H9 (cell line): ENCODE data around the gene SLC25A43. TPM values are rescaled to one million over a fixed set of nuclear protein-coding genes. Genes with fewer than 3 reads are reported as not detected.

Experiments
- DNase-seq: peaks from one replicate; pipeline ENCODE4 v3.0.0-alpha.2; 2017
- H2AFZ ChIP-seq: one replicate; pipeline ENCODE4 v1.6.1; 2013; ENCODE audit warnings: mild to moderate bottlenecking, low read length, control low read depth, moderate library complexity
- H2AK5ac ChIP-seq: 2 replicates; pipeline ENCODE4 v1.6.1; 2013; ENCODE audit warnings: low read length, control low read depth, mixed read lengths; ENCODE audit not compliant: insufficient read length
- H2BK120ac ChIP-seq: one replicate; pipeline ENCODE4 v1.6.1; 2013; ENCODE audit warnings: low read depth, mild to moderate bottlenecking, low read length, control low read depth, inconsistent platforms; ENCODE audit not compliant: poor library complexity, severe bottlenecking
- H2BK12ac ChIP-seq: 2 replicates; pipeline ENCODE4 v1.6.1; 2013; ENCODE audit warnings: low read length, control low read depth, mixed read lengths, low read depth; ENCODE audit not compliant: insufficient read length
- H2BK15ac ChIP-seq: 2 replicates; pipeline ENCODE4 v1.6.1; 2013; ENCODE audit warnings: low read depth, low read length, control low read depth
- H2BK20ac ChIP-seq: one replicate; pipeline ENCODE4 v1.6.1; 2013; ENCODE audit warnings: low read depth, mild to moderate bottlenecking, low read length, control low read depth, inconsistent platforms; ENCODE audit not compliant: poor library complexity, severe bottlenecking
- H2BK5ac ChIP-seq: 2 replicates; pipeline ENCODE4 v1.6.1; 2013; ENCODE audit warnings: low read length, control low read depth, mixed read lengths; ENCODE audit not compliant: insufficient read length
- H3K14ac ChIP-seq: 2 replicates; pipeline ENCODE4 v1.6.1; 2013; ENCODE audit warnings: low read length, control low read depth; ENCODE audit not compliant: insufficient read depth
- H3K18ac ChIP-seq: 2 replicates; pipeline ENCODE4 v1.6.1; 2013; ENCODE audit warnings: low read depth, mild to moderate bottlenecking, mixed read lengths, low read length, control low read depth; ENCODE audit not compliant: insufficient read length
- H3K23ac ChIP-seq: 2 replicates; pipeline ENCODE4 v1.6.1; 2013; ENCODE audit warnings: low read length, control low read depth, mixed read lengths, low read depth; ENCODE audit not compliant: insufficient read length
- H3K23me2 ChIP-seq: 2 replicates; pipeline ENCODE4 v1.6.1; 2013; ENCODE audit warnings: low read depth, mild to moderate bottlenecking, mixed read lengths, low read length, control low read depth; ENCODE audit not compliant: insufficient read length, poor library complexity, severe bottlenecking
- H3K27ac ChIP-seq: 2 replicates; pipeline ENCODE4 v1.5.1; 2013; ENCODE audit warnings: low read length, control low read depth, mixed read lengths, low read depth; ENCODE audit not compliant: insufficient read length
- H3K27me3 ChIP-seq: 2 replicates; pipeline ENCODE4 v1.6.1; 2013; ENCODE audit warnings: low read length, control low read depth, inconsistent platforms; ENCODE audit not compliant: insufficient read depth
- H3K4ac ChIP-seq: 2 replicates; pipeline ENCODE4 v1.6.1; 2013; ENCODE audit warnings: low read depth, mild to moderate bottlenecking, control low read depth, inconsistent platforms, low read length, moderate library complexity
- H3K4me1 ChIP-seq: 2 replicates; pipeline ENCODE4 v1.6.1; 2013; ENCODE audit warnings: low read length, control low read depth, inconsistent platforms; ENCODE audit not compliant: insufficient read depth
- H3K4me2 ChIP-seq: 2 replicates; pipeline ENCODE4 v1.6.1; 2013; ENCODE audit warnings: low read length, control low read depth, mixed read lengths; ENCODE audit not compliant: insufficient read length, insufficient read depth
- H3K56ac ChIP-seq: 2 replicates; pipeline ENCODE4 v1.6.1; 2013; ENCODE audit warnings: low read depth, mild to moderate bottlenecking, mixed read lengths, low read length, control low read depth; ENCODE audit not compliant: insufficient read length
- H3K79me1 ChIP-seq: 2 replicates; pipeline ENCODE4 v1.6.1; 2013; ENCODE audit warnings: low read depth, mild to moderate bottlenecking, moderate library complexity, low read length, control low read depth, inconsistent platforms; ENCODE audit not compliant: insufficient read depth, poor library complexity, severe bottlenecking
- H3K79me2 ChIP-seq: 2 replicates; pipeline ENCODE4 v1.6.1; 2013; ENCODE audit warnings: low read length, control low read depth, inconsistent platforms; ENCODE audit not compliant: insufficient read depth
- H3K9ac ChIP-seq: 2 replicates; pipeline ENCODE4 v1.6.1; 2013; ENCODE audit warnings: low read length, control low read depth, mixed read lengths; ENCODE audit not compliant: insufficient read length; ENCODE audit errors: extremely low read depth
- H3K9me3 ChIP-seq: one replicate; pipeline ENCODE4 v1.6.1; 2013; ENCODE audit warnings: low read depth, low read length, inconsistent platforms; ENCODE audit not compliant: control insufficient read depth
- H3T11ph ChIP-seq: one replicate; pipeline ENCODE4 v1.6.1; 2013; ENCODE audit warnings: mild to moderate bottlenecking, low read length, control low read depth, inconsistent platforms
- H4K20me1 ChIP-seq: one replicate; pipeline ENCODE4 v1.6.1; 2013; ENCODE audit not compliant: control insufficient read depth, insufficient read length, insufficient read depth
- H4K5ac ChIP-seq: 2 replicates; pipeline ENCODE4 v1.6.1; 2013; ENCODE audit warnings: low read depth, mild to moderate bottlenecking, mixed read lengths, low read length, control low read depth; ENCODE audit not compliant: insufficient read length
- H4K8ac ChIP-seq: replicated peaks from 2 replicates; pipeline ENCODE4 v1.6.1; 2013; ENCODE audit warnings: low read length, control low read depth, mixed read lengths, low read depth; ENCODE audit not compliant: insufficient read length
- H4K91ac ChIP-seq: 2 replicates; pipeline ENCODE4 v1.6.1; 2013; ENCODE audit warnings: low read depth, mild to moderate bottlenecking, moderate library complexity, mixed read lengths, low read length, control low read depth; ENCODE audit not compliant: insufficient read length
- H3K27ac Mint-ChIP-seq, 3 experiments: 2 replicates in 2 of 3; 3 replicates in 1 of 3; pipeline ENCODE4 v1.8.0; 2020 to 2021; ENCODE audit warnings: mixed read lengths in 3 of 3, mild to moderate bottlenecking in 1 of 3, moderate library complexity in 1 of 3
- H3K27me3 Mint-ChIP-seq: 2 replicates; pipeline ENCODE4 v1.8.0; 2021; ENCODE audit warnings: low read depth, mild to moderate bottlenecking, moderate library complexity, mixed read lengths
- H3K36me3 Mint-ChIP-seq, 3 experiments: 2 replicates in 2 of 3; 3 replicates in 1 of 3; pipeline ENCODE4 v1.8.0; 2020 to 2021; ENCODE audit warnings: low read depth in 3 of 3, mixed read lengths in 3 of 3; ENCODE audit not compliant: insufficient read depth in 1 of 3
- H3K4me1 Mint-ChIP-seq, 2 experiments: 2 replicates each; pipeline ENCODE4 v1.8.0; 2020; ENCODE audit warnings: mixed read lengths in 2 of 2
- H3K4me3 Mint-ChIP-seq, 2 experiments: 2 replicates in 1 of 2; 3 replicates in 1 of 2; pipeline ENCODE4 v1.8.0; 2020 to 2021; ENCODE audit warnings: mild to moderate bottlenecking in 2 of 2, mixed read lengths in 2 of 2, moderate library complexity in 1 of 2
- H3K9me3 Mint-ChIP-seq, 2 experiments: 2 replicates in 1 of 2; 3 replicates in 1 of 2; pipeline ENCODE4 v1.8.0; 2020; ENCODE audit warnings: mild to moderate bottlenecking in 2 of 2, mixed read lengths in 2 of 2, moderate library complexity in 1 of 2
- CTCF ChIP-seq: fragments of 200-600 bp; sonication (generic); conservative IDR thresholded peaks from 3 replicates; pipeline ENCODE4 v1.8.0; 2021; ENCODE audit warnings: antibody characterized with exemption, mild to moderate bottlenecking
- WGBS: extraction: QIAGEN DNeasy Blood & Tissue Kit; methylation state at CpG from one replicate; pipeline ENCODE4 v1.1.7; 2013; ENCODE audit warnings: missing lambda C conversion rate, low lambda C conversion rate, mixed read lengths; ENCODE audit not compliant: insufficient read length; ENCODE audit errors: extremely low coverage; 5-methylcytosine and 5-hydroxymethylcytosine counted together
- total RNA-seq: library from RNA; stranded (reverse); gene quantifications from 2 replicates; pipeline ENCODE4 v1.2.1, GENCODE V29; 2021

SLC25A43 gene
- total RNA-seq, 1 experiment from 2014 or later, result 3.7 TPM

- Mint-ChIP-seq H3K9me3 (peaks cover 58 to 64% of the 10 kb centered on the region in 2 experiments), H3K27me3 (no peaks in the 10 kb centered on the region; the same call in 1 of the 2 replicates), H3K4me3 (no peak overlapping the region; a peak in 1 of 5 replicates), H3K36me3 (peaks cover 11 to 21% (median 20%) of the 10 kb centered on the region in 3 experiments), H3K4me1 (peaks cover 0 to 3% of the 10 kb centered on the region in 2 experiments; a peak in 1 of 4 replicates), H3K27ac (no peak overlapping the region)
- Histone ChIP-seq H2AFZ (no peak overlapping the region), H3K4ac (no peak overlapping the region), H3K4me2 (no peak overlapping the region), H3K79me1 (peaks cover 3% of the 10 kb centered on the region), H3K23me2 (no peaks in the 10 kb centered on the region), H2BK120ac (no peak overlapping the region), H3K79me2 (no peaks in the 10 kb centered on the region), H2BK12ac (no peak overlapping the region), H3K27me3 (no peaks in the 10 kb centered on the region), H4K8ac (no peak overlapping the region), H3K4me1 (no peaks in the 10 kb centered on the region; the same call in 1 of the 2 replicates), H4K91ac (no peak overlapping the region), H3K27ac (no peak overlapping the region), H3K14ac (no peak overlapping the region), H3K56ac (no peak overlapping the region), H3K23ac (no peak overlapping the region), H3T11ph (no peak overlapping the region), H3K18ac (no peak overlapping the region), H2BK20ac (no peak overlapping the region), H2BK15ac (no peak overlapping the region), H3K9ac (no peak overlapping the region), H4K20me1 (no peaks in the 10 kb centered on the region), H2AK5ac (no peak overlapping the region), H3K9me3 (peaks cover 24% of the 10 kb centered on the region), H4K5ac (no peak overlapping the region), H2BK5ac (no peak overlapping the region)
- no peak for DNase-seq
- WGBS, result no CpG with 5 or more reads among the region's 9 CpGs
- TF ChIP-seq CTCF, result no peak
These were observed 8.5 kb downstream of the SLC25A43 start for GRCh38 chrX:119407681-119408080.
